A673 (cell line): ENCODE results near the gene SCG2.

Experiments used
- CTCF ChIP-seq: fragments of 300-800, 200-600 bp; sonication (generic); conservative IDR thresholded peaks from 2 replicates; pipeline ENCODE4 v1.5.1; 2017; ENCODE audit warnings: low read depth, mild to moderate bottlenecking, antibody characterized with exemption, low read length, moderate library complexity, mixed read lengths
- EZH2 ChIP-seq: fragments of 200-600 bp; sonication (generic); IDR thresholded peaks from 2 replicates; pipeline ENCODE4 v1.6.1; 2017; ENCODE audit warnings: borderline replicate concordance, low read depth, mild to moderate bottlenecking, mixed read lengths, antibody characterized with exemption, low read length; ENCODE audit not compliant: poor library complexity, severe bottlenecking

- TF ChIP-seq CTCF (no peak), EZH2 (no peak)
These were observed 811 bp upstream of the SCG2 start for GRCh38 chr2:223602972-223603371.
